T-helper 17 cell (primary cell): ENCODE measurements around the gene LIX1L. TPM values are rescaled to one million over a fixed set of nuclear protein-coding genes. Genes with fewer than 3 reads are reported as not detected.
"Not testable (repeated sequence)": the region's sequence is repeated elsewhere in the genome, so short reads cannot be mapped to it uniquely, and the experiment has no call there.

Experiments
- ATAC-seq: fragments of 150-1000 bp; cut with Tn5 transposase; 2 replicates; pipeline ENCODE4 v1.10.0; 2021; ENCODE audit warnings: mild to moderate bottlenecking, moderate library complexity
- DNase-seq, 3 donors: peaks; one replicate each; pipeline versions ENCODE4 v3.0.0 to v3.0.0-alpha.2; 2020 to 2021
- H3K9me3 ChIP-seq: one replicate; pipeline ENCODE4 v1.7.0; 2013; ENCODE audit warnings: low read length, mild to moderate bottlenecking; ENCODE audit not compliant: control insufficient read depth, poor library complexity, severe bottlenecking
- H3K27ac Mint-ChIP-seq: one replicate; pipeline ENCODE4 v1.8.0; 2022; ENCODE audit warnings: mild to moderate bottlenecking, moderate library complexity, mixed read lengths
- H3K27me3 Mint-ChIP-seq: one replicate; pipeline ENCODE4 v1.8.0; 2022; ENCODE audit warnings: mixed read lengths
- H3K36me3 Mint-ChIP-seq: one replicate; pipeline ENCODE4 v1.8.0; 2022; ENCODE audit warnings: low read depth, mixed read lengths
- H3K4me1 Mint-ChIP-seq: one replicate; pipeline ENCODE4 v1.8.0; 2022; ENCODE audit warnings: mild to moderate bottlenecking, mixed read lengths
- H3K4me3 Mint-ChIP-seq: one replicate; pipeline ENCODE4 v1.8.0; 2022; ENCODE audit warnings: mild to moderate bottlenecking, moderate library complexity, mixed read lengths
- total RNA-seq, 4 donors: library from RNA in 2 of 4; stranded (reverse) in 2 of 4; gene quantifications; one replicate each; pipeline ENCODE4 v1.2.3 and lab custom pipeline; 2022 to 2026

LIX1L gene
- total RNA-seq, 2 donors from 2014 or later = 36.6 to 44.1 TPM

GRCh38 chr1:145952903-145953302 is 4.9 kb downstream of the LIX1L start:
- ATAC-seq (no peak), DNase-seq (no peak)
- H3K27me3 Mint-ChIP-seq = no peaks in the 10 kb centered on the region
- H3K4me3 Mint-ChIP-seq = no peak overlapping the region
- peaks cover 68% of the 10 kb centered on the region for H3K4me1 Mint-ChIP-seq
- H3K36me3 Mint-ChIP-seq = peaks cover 8% of the 10 kb centered on the region
- no peaks in the 10 kb centered on the region for H3K9me3 ChIP-seq
- H3K27ac Mint-ChIP-seq = peak overlapping the region; percentile 19

- H3K4me1 Mint-ChIP-seq = peaks cover 62% of the 10 kb centered on the region
These were observed 6.3 kb downstream of the LIX1L start for GRCh38 chr1:145951526-145951925.

GRCh38 chr1:145949219-145949618 is 8.6 kb downstream of the LIX1L start:
- no peak for DNase-seq
- H3K36me3 Mint-ChIP-seq = peaks cover 2% of the 10 kb centered on the region
- H3K9me3 ChIP-seq = no peaks in the 10 kb centered on the region
- H3K27me3 Mint-ChIP-seq = no peaks in the 10 kb centered on the region
- peak overlapping the region; percentile 82 for H3K27ac Mint-ChIP-seq
- H3K4me1 Mint-ChIP-seq = peaks cover 51% of the 10 kb centered on the region
- ATAC-seq = no peak
- H3K4me3 Mint-ChIP-seq = no peak overlapping the region

More at GRCh38 chr1:145951526-145951925, 6.3 kb downstream of the LIX1L start:
- H3K9me3 ChIP-seq = no peaks in the 10 kb centered on the region
- no peak overlapping the region for H3K27ac Mint-ChIP-seq
- H3K36me3 Mint-ChIP-seq = peaks cover 4% of the 10 kb centered on the region
- H3K27me3 Mint-ChIP-seq = no peaks in the 10 kb centered on the region
- ATAC-seq (no peak), DNase-seq (no peak)
- no peak overlapping the region for H3K4me3 Mint-ChIP-seq

- peaks cover 2% of the 10 kb centered on the region for H3K36me3 Mint-ChIP-seq
- H3K4me3 Mint-ChIP-seq = no peak overlapping the region
- DNase-seq = no peak
- H3K9me3 ChIP-seq = no peaks in the 10 kb centered on the region
- no peaks in the 10 kb centered on the region for H3K27me3 Mint-ChIP-seq
- H3K4me1 Mint-ChIP-seq = peaks cover 43% of the 10 kb centered on the region
- peak overlapping the region; percentile 49 for H3K27ac Mint-ChIP-seq
- ATAC-seq = no peak
These were observed 10.3 kb downstream of the LIX1L start for GRCh38 chr1:145947551-145947950.

GRCh38 chr1:145946477-145946986 is 11.3 kb downstream of the LIX1L start:
- H3K4me3 Mint-ChIP-seq = no peak overlapping the region
- no peak for ATAC-seq
- peaks cover 38% of the 10 kb centered on the region for H3K4me1 Mint-ChIP-seq
- no peak for DNase-seq
- H3K36me3 Mint-ChIP-seq = peaks cover 5% of the 10 kb centered on the region
- no peaks in the 10 kb centered on the region for H3K27me3 Mint-ChIP-seq
- no peaks in the 10 kb centered on the region for H3K9me3 ChIP-seq
- H3K27ac Mint-ChIP-seq = peak overlapping the region; percentile 49

GRCh38 chr1:145944532-145944931 is 13.3 kb downstream of the LIX1L start:
- H3K36me3 Mint-ChIP-seq = peaks cover 5% of the 10 kb centered on the region
- no peak for DNase-seq
- peak overlapping the region; percentile 88 for H3K27ac Mint-ChIP-seq
- peaks cover 22% of the 10 kb centered on the region for H3K4me1 Mint-ChIP-seq
- ATAC-seq = no peak
- H3K9me3 ChIP-seq = no peaks in the 10 kb centered on the region
- H3K27me3 Mint-ChIP-seq = no peaks in the 10 kb centered on the region
- no peak overlapping the region for H3K4me3 Mint-ChIP-seq

GRCh38 chr1:145942871-145943270 is 14.9 kb downstream of the LIX1L start:
- Mint-ChIP-seq H3K27me3 (no peaks in the 10 kb centered on the region), H3K27ac (peak overlapping the region; percentile 32), H3K4me1 (peaks cover 13% of the 10 kb centered on the region), H3K36me3 (peaks cover 3% of the 10 kb centered on the region), H3K4me3 (no peak overlapping the region)
- H3K9me3 ChIP-seq = no peaks in the 10 kb centered on the region
- ATAC-seq (no peak), DNase-seq (no peak)

GRCh38 chr1:145942405-145942804 is 15.4 kb downstream of the LIX1L start:
- no peak for DNase-seq
- H3K27me3 Mint-ChIP-seq = no peaks in the 10 kb centered on the region
- H3K9me3 ChIP-seq = no peaks in the 10 kb centered on the region
- H3K4me1 Mint-ChIP-seq = peaks cover 13% of the 10 kb centered on the region
- no peak for ATAC-seq
- no peak overlapping the region for H3K4me3 Mint-ChIP-seq
- H3K27ac Mint-ChIP-seq = peak overlapping the region; percentile 32
- peaks cover 3% of the 10 kb centered on the region for H3K36me3 Mint-ChIP-seq

GRCh38 chr1:145937436-145937835 is 20.4 kb downstream of the LIX1L start:
- Mint-ChIP-seq H3K27me3 (no peaks in the 10 kb centered on the region), H3K27ac (peak overlapping the region; percentile 8), H3K4me3 (no peak overlapping the region), H3K36me3 (peaks cover 6% of the 10 kb centered on the region), H3K4me1 (peaks cover 12% of the 10 kb centered on the region)
- DNase-seq = no peak
- ATAC-seq = no peak
- H3K9me3 ChIP-seq = no peaks in the 10 kb centered on the region

GRCh38 chr1:145936247-145936646 is 21.6 kb downstream of the LIX1L start:
- Mint-ChIP-seq H3K4me3 (no peak overlapping the region), H3K27ac (no peak overlapping the region), H3K27me3 (no peaks in the 10 kb centered on the region), H3K36me3 (peaks cover 3% of the 10 kb centered on the region), H3K4me1 (peaks cover 18% of the 10 kb centered on the region)
- H3K9me3 ChIP-seq = no peaks in the 10 kb centered on the region
- ATAC-seq (no peak), DNase-seq (no peak)

- H3K36me3 Mint-ChIP-seq = peaks cover 3% of the 10 kb centered on the region
- H3K27me3 Mint-ChIP-seq = no peaks in the 10 kb centered on the region
- H3K27ac Mint-ChIP-seq = no peak overlapping the region
- H3K4me1 Mint-ChIP-seq = peaks cover 20% of the 10 kb centered on the region
- H3K4me3 Mint-ChIP-seq = no peak overlapping the region
- ATAC-seq (no peak), DNase-seq (no peak)
- H3K9me3 ChIP-seq = no peaks in the 10 kb centered on the region
These were observed 22.1 kb downstream of the LIX1L start for GRCh38 chr1:145935708-145936107.

GRCh38 chr1:145932522-145933009 is 25.3 kb downstream of the LIX1L start:
- not testable (repeated sequence) for H3K27ac Mint-ChIP-seq, H3K9me3 ChIP-seq, ATAC-seq, DNase-seq, H3K36me3 Mint-ChIP-seq, H3K27me3 Mint-ChIP-seq
- peaks cover 23% of the 10 kb centered on the region for H3K4me1 Mint-ChIP-seq
- H3K4me3 Mint-ChIP-seq = peak overlapping the region; percentile 66

GRCh38 chr1:145927916-145928643 is 29.7 kb downstream of the LIX1L start:
- Mint-ChIP-seq H3K4me1 (peaks cover 17% of the 10 kb centered on the region), H3K4me3 (peak overlapping the region; percentile 58), H3K27me3 (no peaks in the 10 kb centered on the region), H3K27ac (no peak overlapping the region), H3K36me3 (peaks cover 4% of the 10 kb centered on the region)
- no peaks in the 10 kb centered on the region for H3K9me3 ChIP-seq
- DNase-seq (no peak), ATAC-seq (no peak)
